CD4-positive, CD25-positive, alpha-beta regulatory T cell (primary cell): ENCODE measurements around the gene IGFALS. TPM values are rescaled to one million over a fixed set of nuclear protein-coding genes. Genes with fewer than 3 reads are reported as not detected.

ENCODE experiments used
- ATAC-seq, 2 donors: fragments of 150-1000 bp; cut with Tn5 transposase; one replicate each; pipeline ENCODE4 v1.10.0; 2021; ENCODE audit warnings: low read depth in 2 of 2, moderate number of reproducible peaks in 2 of 2, moderate library complexity in 1 of 2
- DNase-seq, 3 donors: peaks; one replicate each; pipeline versions ENCODE4 v3.0.0 to v3.0.0-alpha.2; 2012 to 2022; ENCODE audit warnings: mixed read lengths in 1 of 3
- H3K27ac ChIP-seq: one replicate; pipeline ENCODE4 v1.7.0; 2013; ENCODE audit warnings: mild to moderate bottlenecking, low read length; ENCODE audit not compliant: insufficient read depth, poor library complexity, severe bottlenecking
- H3K27me3 ChIP-seq: one replicate; pipeline ENCODE4 v1.7.0; 2013; ENCODE audit warnings: low read length; ENCODE audit not compliant: control insufficient read depth, insufficient read depth
- H3K36me3 ChIP-seq: one replicate; pipeline ENCODE4 v1.7.0; 2013; ENCODE audit warnings: mild to moderate bottlenecking, low read length, moderate library complexity; ENCODE audit not compliant: control insufficient read depth, insufficient read depth
- H3K4me1 ChIP-seq: 2 replicates; pipeline ENCODE4 v1.7.0; 2013; ENCODE audit warnings: mild to moderate bottlenecking, low read length; ENCODE audit not compliant: insufficient read depth, control insufficient read depth, poor library complexity, severe bottlenecking
- H3K4me3 ChIP-seq: one replicate; pipeline ENCODE4 v1.7.0; 2013; ENCODE audit warnings: low read depth, mild to moderate bottlenecking, low read length, moderate library complexity
- H3K9me3 ChIP-seq, 2 experiments: 1 replicate in 1 of 2; 2 replicates in 1 of 2; pipeline ENCODE4 v1.7.0; 2013; ENCODE audit warnings: low read length in 2 of 2, mild to moderate bottlenecking in 1 of 2, moderate library complexity in 1 of 2; ENCODE audit not compliant: control insufficient read depth in 2 of 2
- H3K27ac Mint-ChIP-seq, 3 donors: one replicate each; pipeline ENCODE4 v1.8.0; 2020 to 2022; ENCODE audit warnings: mild to moderate bottlenecking in 3 of 3, mixed read lengths in 3 of 3, moderate library complexity in 2 of 3
- H3K27me3 Mint-ChIP-seq: one replicate; pipeline ENCODE4 v1.8.0; 2022; ENCODE audit warnings: mild to moderate bottlenecking, mixed read lengths
- H3K36me3 Mint-ChIP-seq: one replicate; pipeline ENCODE4 v1.8.0; 2020; ENCODE audit warnings: mixed read lengths
- H3K4me1 Mint-ChIP-seq, 4 donors: one replicate each; pipeline ENCODE4 v1.8.0; 2020 to 2022; ENCODE audit warnings: mixed read lengths in 4 of 4, mild to moderate bottlenecking in 1 of 4
- H3K4me3 Mint-ChIP-seq, 4 donors: one replicate each; pipeline ENCODE4 v1.8.0; 2020 to 2022; ENCODE audit warnings: mild to moderate bottlenecking in 4 of 4, mixed read lengths in 4 of 4, moderate library complexity in 3 of 4
- H3K9me3 Mint-ChIP-seq, 7 donors: one replicate each; pipeline ENCODE4 v1.8.0; 2020 to 2022; ENCODE audit warnings: mixed read lengths in 7 of 7, mild to moderate bottlenecking in 3 of 7, moderate library complexity in 2 of 7
- polyA plus RNA-seq, 4 donors: library from polyadenylated mRNA; unstranded; fragments of 300-500 nt; fragmentation: Illumina TruSeq; gene quantifications; one replicate each; pipeline ENCODE4 v1.2.3, GENCODE V29; 2021
- total RNA-seq: library from RNA; stranded (reverse); gene quantifications from one replicate; pipeline ENCODE4 v1.2.3, GENCODE V29; 2022

The IGFALS gene
- total and polyA plus RNA-seq, 5 donors from 2014 or later, result 0.24 to 0.84 TPM; not detected in 3

DNA sequence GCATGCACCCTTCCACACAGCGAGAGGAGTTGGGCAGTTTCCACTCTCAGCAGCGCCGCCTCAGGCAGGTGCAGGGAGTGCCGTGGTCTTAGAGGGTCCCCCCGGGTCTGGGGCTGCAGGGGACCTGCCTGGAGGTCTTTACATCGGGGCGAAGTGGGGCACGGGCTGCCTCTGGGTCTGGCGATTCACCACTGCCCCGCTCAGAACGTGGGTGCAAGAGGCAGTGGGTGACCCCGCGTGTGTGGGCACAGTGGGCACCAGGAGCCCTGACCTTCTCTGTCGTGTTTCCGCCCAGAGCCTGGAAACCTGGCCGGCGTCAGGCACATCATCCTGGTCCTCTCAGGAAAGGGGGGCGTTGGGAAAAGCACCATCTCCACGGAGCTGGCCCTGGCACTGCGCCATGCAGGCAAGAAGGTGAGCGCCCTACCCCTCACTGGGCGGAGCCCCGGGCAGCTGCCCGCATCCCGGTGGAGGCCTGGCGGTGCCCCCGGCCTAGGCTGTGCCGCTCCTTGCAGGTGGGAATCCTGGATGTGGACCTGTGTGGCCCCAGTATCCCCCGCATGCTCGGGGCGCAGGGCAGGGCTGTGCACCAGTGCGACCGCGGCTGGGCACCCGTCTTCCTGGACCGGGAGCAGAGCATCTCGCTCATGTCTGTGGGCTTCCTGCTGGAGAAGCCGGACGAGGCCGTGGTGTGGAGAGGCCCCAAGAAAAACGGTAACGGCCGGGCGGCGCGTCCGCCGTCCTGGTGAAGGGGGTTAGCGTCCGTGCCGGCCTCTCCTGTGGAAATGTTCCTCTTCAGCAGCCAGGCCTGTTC is 7.1 kb downstream of the IGFALS start:
- H3K4me3 ChIP-seq, result no peak overlapping the region
- no peak overlapping the region for H3K4me3 Mint-ChIP-seq
- peaks cover 32% of the 10 kb centered on the region for H3K4me1 ChIP-seq
- no peaks in the 10 kb centered on the region for H3K27me3 Mint-ChIP-seq
- peaks cover 0 to 33% (median 9%) of the 10 kb centered on the region in 4 donors for H3K4me1 Mint-ChIP-seq
- ATAC-seq (no peak), DNase-seq (no peak)
- no peak overlapping the region for H3K27ac Mint-ChIP-seq
- H3K9me3 ChIP-seq, result no peaks in the 10 kb centered on the region
- H3K27ac ChIP-seq, result no peak overlapping the region
- H3K9me3 Mint-ChIP-seq, result no peaks in the 10 kb centered on the region
- H3K27me3 ChIP-seq, result no peaks in the 10 kb centered on the region
- H3K36me3 Mint-ChIP-seq, result peaks cover 4% of the 10 kb centered on the region
- H3K36me3 ChIP-seq, result peaks cover 20% of the 10 kb centered on the region

DNA sequence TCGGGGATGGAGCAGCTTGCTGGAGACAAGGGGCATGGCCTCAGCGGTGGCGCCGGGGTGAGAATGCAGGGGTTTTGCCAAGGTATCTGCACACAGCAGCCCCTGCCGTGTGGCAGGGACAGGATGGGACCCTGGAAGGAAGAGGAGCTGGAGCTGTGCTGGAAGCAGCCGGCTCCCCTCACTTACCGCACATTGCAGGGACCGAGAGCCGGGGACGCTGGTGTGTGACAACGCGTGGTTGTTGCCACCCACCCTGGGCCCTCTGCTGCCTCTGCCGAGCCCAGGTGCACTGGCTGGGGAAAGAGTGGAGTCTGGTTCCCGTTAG is 7.7 kb downstream of the IGFALS start:
- H3K4me3 ChIP-seq, result no peak overlapping the region
- Mint-ChIP-seq H3K9me3 (no peaks in the 10 kb centered on the region), H3K4me3 (peak overlapping the region in 1 of 4 donors; percentile 7), H3K36me3 (peaks cover 4% of the 10 kb centered on the region), H3K4me1 (peaks cover 0 to 39% (median 9%) of the 10 kb centered on the region in 4 donors), H3K27me3 (no peaks in the 10 kb centered on the region), H3K27ac (no peak overlapping the region)
- H3K27ac ChIP-seq, result no peak overlapping the region
- DNase-seq, result no peak
- ATAC-seq, result no peak
- no peaks in the 10 kb centered on the region for H3K9me3 ChIP-seq
- H3K4me1 ChIP-seq, result peaks cover 39% of the 10 kb centered on the region
- H3K27me3 ChIP-seq, result no peaks in the 10 kb centered on the region
- H3K36me3 ChIP-seq, result peaks cover 20% of the 10 kb centered on the region

DNA sequence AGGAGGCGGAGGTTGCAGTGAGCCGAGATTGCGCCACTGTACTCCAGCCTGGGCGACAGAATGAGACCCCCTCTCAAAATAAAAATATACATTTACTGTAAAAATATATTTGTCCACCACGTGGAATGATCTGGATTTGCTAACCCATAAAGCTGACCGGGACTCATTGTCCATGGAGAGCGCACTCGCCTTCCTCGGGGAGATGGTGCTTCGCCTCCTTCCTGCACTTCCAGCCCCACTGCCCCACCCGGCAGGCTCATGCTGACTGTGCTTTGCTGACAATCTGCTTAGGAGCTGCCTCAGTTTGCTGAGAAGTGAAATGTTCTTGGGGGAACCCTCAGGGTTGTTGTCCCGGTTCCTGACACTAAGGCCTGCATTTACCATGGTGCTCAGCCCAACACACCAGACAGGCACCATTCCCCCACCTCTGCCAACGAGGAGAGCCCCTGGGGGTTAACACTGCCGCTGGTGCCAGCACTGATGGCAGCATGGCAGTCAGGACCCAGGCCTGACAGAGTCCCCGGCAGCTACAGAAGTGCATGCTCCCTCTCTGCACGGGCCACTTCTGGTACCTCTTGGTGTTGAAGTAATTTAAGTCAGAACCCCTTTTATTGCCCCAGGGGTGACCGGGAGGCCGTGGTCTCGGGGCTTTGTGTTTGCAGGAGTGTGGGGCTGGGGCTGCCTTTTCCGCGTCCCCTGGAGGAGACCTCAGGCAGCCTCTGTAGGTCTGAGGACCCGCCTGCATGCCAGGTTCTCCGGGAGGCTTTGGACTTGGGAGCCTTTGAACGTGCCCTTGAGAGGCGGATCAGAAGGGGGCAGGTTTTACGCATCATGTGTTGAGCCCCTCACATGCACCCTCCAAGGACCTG is 8.3 kb downstream of the IGFALS start:
- Histone ChIP-seq H3K27me3 (no peaks in the 10 kb centered on the region), H3K36me3 (peaks cover 22% of the 10 kb centered on the region), H3K9me3 (no peaks in the 10 kb centered on the region), H3K27ac (no peak overlapping the region), H3K4me1 (peaks cover 39% of the 10 kb centered on the region), H3K4me3 (no peak overlapping the region)
- Mint-ChIP-seq H3K4me3 (peak overlapping the region; percentile 51 to 73 (median 64)), H3K27ac (no peak overlapping the region), H3K4me1 (peaks cover 0 to 40% (median 9%) of the 10 kb centered on the region in 4 donors), H3K9me3 (no peaks in the 10 kb centered on the region), H3K36me3 (peaks cover 4% of the 10 kb centered on the region), H3K27me3 (no peaks in the 10 kb centered on the region)
- no peak for DNase-seq
- no peak for ATAC-seq

DNA sequence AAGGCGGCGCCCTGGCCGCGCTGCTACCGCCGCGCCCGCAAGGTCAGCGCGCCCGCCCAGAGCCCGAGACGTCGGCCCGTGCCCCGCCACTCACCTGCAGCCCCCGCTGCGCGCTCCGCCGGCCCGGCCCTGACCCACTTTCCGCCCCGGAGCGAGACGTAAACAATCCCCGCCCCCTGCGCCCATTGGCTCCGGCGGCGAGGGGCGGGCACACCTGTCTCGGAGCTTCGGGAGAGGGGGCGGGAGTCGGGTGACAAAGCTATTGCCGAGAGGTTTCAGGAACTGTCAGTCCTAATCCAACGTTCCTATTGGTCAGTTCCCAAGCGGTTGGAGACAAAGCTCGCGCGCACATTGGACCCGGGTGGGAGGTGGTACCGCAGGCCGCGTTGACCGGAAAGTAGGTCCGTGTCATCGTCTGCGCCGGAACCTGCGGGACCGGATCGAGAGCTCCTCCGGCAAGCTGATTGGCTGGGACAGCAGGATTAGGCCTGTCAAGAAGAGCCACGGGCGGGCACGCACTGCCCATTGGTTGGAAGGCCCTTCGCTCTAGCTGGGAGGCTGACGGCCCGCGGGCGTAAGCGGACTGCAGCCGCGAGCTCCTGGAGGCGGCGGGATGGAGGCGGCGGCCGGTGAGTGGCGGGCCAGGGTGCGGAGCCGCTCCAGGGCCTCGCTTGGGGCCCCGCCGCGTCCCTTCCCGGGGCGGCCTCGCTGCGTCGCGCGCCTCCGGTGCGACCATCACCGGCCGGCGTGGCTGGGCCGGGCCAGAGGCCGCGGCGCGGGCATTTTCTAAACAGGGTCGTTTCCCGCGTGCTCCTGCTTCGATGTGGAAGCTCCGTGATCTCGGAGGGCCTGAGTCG is 10.9 kb downstream of the IGFALS start, which contains the start of the genes NUBP2 and SPSB3:
TSS of gene NUBP2 (plus strand) at position 553 of the 857 bp plus-strand sequence. CDS start at position 614, 61 bp downstream.
TSS of gene SPSB3 (minus strand) at position 164 of the 857 bp plus-strand sequence. CDS start 1,088 bp downstream, outside the sequence.
- Histone ChIP-seq H3K27ac (peak within 1 kb of the TSS; percentile 74), H3K27me3 (no peaks in the 10 kb centered on the region), H3K36me3 (peaks cover 17% of the 10 kb centered on the region), H3K4me1 (peaks cover 39% of the 10 kb centered on the region), H3K9me3 (no peaks in the 10 kb centered on the region), H3K4me3 (peak within 1 kb of the TSS; percentile 78)
- no peaks in the 10 kb centered on the region for H3K36me3 Mint-ChIP-seq
- DNase-seq (peak; percentile 98 to 100 (median 99)), ATAC-seq (peak; percentile 88 to 89)
- no peaks in the 10 kb centered on the region for H3K27me3 Mint-ChIP-seq
- no peaks in the 10 kb centered on the region for H3K9me3 Mint-ChIP-seq
- peak within 1 kb of the TSS; percentile 87 to 95 (median 94) for H3K27ac Mint-ChIP-seq
- peak within 1 kb of the TSS; percentile 93 to 96 (median 95) for H3K4me3 Mint-ChIP-seq
- peaks cover 0 to 39% (median 6%) of the 10 kb centered on the region in 4 donors for H3K4me1 Mint-ChIP-seq

DNA sequence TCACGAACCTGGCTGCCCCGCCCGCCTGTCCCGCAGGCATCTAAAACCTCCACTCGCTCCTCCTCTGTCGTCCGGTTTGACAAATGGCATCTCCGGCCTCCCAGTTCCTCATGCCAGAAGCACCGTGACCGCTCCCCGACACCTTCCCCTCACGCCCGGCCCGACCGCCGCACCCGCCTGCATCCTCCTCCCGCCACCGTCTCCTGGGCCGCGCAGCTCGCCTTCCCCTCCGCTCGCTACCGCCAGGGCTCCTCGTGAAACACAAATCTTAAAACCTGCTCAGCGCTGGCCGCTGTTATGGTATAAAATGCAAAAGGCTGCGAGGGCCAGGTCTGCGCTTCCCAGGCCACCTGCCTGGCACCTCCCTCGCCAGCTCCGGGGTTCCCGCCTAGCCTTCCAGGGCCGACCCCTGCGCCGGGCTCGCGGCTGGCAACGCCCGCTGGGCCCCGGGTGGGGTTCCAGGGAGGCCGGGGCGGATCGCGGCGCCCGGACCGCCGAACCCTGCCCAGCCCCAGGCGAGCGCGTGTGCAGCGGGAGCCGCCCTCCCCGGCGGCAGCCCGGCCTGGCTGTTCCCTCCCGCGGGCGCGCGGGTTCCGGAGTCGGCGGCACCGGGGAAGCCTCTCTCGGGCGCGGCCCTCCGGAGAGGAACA is 11.6 kb downstream of the IGFALS start:
- DNase-seq, result peak in 2 of 3 donors; percentile 44 to 50
- Mint-ChIP-seq H3K36me3 (no peaks in the 10 kb centered on the region), H3K9me3 (no peaks in the 10 kb centered on the region), H3K4me3 (peak overlapping the region; percentile 88 to 96 (median 92)), H3K4me1 (peaks cover 0 to 39% (median 6%) of the 10 kb centered on the region in 4 donors), H3K27me3 (no peaks in the 10 kb centered on the region), H3K27ac (peak overlapping the region in 2 of 3 donors; percentile 72 to 93)
- H3K4me1 ChIP-seq, result peaks cover 39% of the 10 kb centered on the region
- peak overlapping the region; percentile 26 for H3K4me3 ChIP-seq
- no peaks in the 10 kb centered on the region for H3K9me3 ChIP-seq
- H3K36me3 ChIP-seq, result peaks cover 21% of the 10 kb centered on the region
- H3K27ac ChIP-seq, result peak overlapping the region; percentile 74
- peak in 1 of 2 donors; percentile 1 for ATAC-seq
- H3K27me3 ChIP-seq, result no peaks in the 10 kb centered on the region

DNA sequence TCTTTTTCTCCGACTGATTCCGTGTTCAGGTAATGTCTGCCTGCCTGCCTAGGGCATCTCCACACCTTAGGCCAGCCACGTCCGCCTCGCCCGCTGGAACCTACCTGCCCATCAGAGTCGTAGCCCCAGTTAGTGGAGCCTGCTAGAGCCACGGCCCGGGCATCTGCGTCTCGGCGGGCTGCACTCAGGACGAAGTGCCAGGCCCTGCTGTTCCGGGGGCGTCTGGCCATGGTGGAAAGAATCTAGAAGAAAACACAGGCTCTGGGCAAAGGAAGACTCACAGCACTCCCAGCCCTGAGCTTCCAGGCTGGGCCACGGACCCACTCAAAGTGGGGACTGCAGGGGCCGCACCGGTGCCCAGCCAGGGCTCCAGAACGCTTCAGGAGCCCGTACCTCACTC is 12.3 kb downstream of the IGFALS start:
- Histone ChIP-seq H3K4me3 (peak overlapping the region; percentile 26), H3K36me3 (peaks cover 16% of the 10 kb centered on the region), H3K9me3 (no peaks in the 10 kb centered on the region), H3K27me3 (no peaks in the 10 kb centered on the region), H3K27ac (peak overlapping the region; percentile 47), H3K4me1 (peaks cover 39% of the 10 kb centered on the region)
- Mint-ChIP-seq H3K27ac (peak overlapping the region; percentile 5 to 93 (median 72)), H3K4me1 (peaks cover 0 to 39% (median 6%) of the 10 kb centered on the region in 4 donors), H3K36me3 (no peaks in the 10 kb centered on the region), H3K9me3 (no peaks in the 10 kb centered on the region), H3K4me3 (peak overlapping the region; percentile 88 to 96 (median 92)), H3K27me3 (no peaks in the 10 kb centered on the region)
- DNase-seq (no peak), ATAC-seq (no peak)
